NCI-H146 (cell line): ENCODE data around the gene MRPL42.
"Not testable (repeated sequence)": the region's sequence is repeated elsewhere in the genome, so short reads cannot be mapped to it uniquely, and the experiment has no call there.

ENCODE experiments used
- DNase-seq: peaks from one replicate; lab custom pipeline; 2025; lab: John Stamatoyannopoulos, UW

The MRPL42 gene

DNA sequence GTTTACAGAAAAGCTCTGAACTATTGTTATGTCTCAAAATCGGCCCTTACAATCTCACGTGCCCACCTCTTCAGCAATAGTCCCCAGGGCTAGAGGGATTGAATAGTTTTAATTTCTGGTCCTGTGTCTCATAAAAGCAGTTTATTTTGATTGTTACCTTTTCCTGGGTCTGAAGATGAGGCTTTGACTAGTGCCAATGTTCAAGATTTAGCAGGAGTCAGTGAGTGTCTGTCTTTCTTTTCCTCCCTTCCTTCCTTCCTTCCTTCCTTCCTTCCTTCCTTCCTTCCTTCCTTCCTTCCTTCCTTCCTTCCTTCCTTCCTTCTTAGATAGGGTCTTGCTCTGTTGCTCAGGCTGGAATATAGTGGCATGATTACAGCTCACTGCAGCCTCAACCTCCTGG, 80.5 kb downstream of the MRPL42 start:
- no peak for DNase-seq

DNA sequence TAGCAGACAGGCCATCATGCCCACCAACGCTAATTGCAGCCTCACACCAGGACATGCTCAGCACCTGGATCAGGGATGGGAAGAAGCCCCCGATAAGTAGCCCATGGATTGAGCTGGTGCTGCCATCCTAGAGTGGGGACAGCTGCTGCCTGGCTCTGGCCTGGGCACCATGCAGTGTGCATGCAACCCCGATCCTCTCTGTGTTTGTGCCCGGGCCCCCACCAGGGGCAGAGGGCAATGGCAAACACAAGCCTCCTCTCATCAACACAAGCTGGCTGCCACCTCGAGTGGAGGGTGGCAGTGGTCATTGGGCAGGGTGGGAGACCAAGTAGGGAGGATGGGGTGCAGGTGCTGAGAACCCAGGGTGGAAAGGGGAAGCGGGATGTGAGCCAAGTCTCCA, 81.9 kb downstream of the MRPL42 start:
- DNase-seq: no peak

DNA sequence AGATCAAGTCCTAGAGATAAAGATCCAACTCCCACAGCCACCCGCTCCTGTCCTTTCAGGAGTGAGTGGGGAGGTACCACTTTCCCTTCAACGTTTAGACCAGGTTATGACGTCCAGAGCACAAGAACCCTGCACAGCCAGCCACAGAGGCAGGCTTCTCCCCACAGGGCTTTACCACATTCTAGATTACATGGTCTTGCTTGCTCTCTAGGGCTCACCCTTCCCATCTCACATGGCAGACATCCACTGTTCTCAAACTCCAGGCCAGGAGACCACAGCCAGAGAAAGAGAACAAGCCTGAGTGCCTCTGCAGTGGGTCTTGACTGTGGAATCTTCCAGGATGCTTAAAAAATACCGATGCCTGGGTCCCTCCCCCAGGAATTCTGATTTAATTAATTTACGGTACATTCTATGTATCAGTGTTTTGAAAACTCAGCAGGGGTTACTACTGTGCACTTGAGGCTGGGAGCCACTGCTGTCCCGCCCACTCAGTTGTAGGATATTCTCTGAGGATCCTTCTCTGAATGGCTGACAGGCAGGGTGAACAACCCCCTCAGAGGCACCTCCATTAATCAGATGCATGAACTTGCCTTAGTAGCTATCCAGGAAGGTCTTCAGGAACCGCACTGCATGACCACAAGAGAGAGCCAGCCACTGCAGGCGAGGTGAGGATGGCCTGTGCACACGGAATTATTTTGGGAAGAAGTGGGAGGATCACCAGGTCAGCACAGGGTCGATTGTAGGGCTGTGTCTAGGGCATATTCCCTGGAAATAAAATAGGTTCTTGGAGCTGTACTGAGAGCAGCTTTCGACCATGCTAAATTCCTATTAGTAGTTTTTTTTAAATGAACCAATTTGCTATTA, 83.7 kb downstream of the MRPL42 start:
- DNase-seq: no peak

DNA sequence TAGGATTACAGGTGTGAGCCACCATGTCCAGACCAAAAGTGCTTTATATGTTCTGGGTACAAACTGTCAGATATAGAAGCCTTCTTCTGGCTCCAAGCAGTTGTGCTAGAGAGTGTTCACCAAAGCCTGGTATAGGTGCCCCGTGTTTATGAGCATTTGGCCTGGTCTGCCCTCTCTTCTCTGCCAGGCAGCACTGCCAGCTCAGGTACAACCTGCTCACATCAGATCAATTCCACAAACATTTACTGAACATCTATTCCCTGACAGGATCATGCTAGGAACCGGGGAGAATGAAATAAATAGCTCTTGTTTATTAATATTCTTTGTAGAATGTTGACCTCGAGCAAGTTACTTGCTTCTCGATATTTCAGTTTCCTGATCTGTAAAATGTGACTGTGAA, 85.1 kb downstream of the MRPL42 start:
- DNase-seq: no peak

DNA sequence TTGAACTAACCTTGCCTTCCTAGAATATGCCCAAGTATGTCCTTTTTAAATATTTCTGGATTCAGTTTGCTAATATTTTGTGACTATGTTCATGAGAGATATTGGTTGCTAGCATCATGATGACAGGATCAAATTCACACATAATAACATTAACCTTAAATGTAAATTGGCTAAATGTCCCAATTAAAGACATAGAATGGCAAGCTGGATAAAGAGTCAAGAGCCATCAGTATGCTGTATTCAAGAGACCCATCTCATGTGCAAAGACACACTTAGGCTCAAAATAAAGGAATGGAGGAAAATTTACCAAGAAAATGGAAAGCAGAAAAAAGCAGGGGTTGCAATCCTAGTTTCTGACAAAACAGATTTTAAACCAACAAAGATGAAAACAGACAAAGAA, 90.6 kb downstream of the MRPL42 start:
- not testable (repeated sequence) for DNase-seq

DNA sequence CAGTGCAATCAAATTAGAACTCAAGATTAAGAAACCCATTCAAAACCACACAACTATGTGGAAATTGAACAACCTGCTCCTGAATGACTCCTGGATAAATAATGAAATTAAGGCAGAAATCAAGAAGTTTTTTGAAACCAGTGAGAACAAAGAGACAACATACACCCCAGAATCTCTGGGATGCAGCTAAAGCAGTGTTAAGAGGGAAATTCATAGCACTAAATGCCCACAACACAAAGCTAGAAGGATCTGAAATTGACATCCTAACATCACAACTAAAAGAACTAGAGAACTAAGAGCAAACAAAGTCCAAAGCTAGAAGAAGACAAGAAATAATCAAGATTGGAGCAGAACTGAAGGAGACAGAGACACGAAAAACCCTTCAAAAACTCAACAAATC, 91.4 kb downstream of the MRPL42 start:
- DNase-seq: not testable (repeated sequence)

DNA sequence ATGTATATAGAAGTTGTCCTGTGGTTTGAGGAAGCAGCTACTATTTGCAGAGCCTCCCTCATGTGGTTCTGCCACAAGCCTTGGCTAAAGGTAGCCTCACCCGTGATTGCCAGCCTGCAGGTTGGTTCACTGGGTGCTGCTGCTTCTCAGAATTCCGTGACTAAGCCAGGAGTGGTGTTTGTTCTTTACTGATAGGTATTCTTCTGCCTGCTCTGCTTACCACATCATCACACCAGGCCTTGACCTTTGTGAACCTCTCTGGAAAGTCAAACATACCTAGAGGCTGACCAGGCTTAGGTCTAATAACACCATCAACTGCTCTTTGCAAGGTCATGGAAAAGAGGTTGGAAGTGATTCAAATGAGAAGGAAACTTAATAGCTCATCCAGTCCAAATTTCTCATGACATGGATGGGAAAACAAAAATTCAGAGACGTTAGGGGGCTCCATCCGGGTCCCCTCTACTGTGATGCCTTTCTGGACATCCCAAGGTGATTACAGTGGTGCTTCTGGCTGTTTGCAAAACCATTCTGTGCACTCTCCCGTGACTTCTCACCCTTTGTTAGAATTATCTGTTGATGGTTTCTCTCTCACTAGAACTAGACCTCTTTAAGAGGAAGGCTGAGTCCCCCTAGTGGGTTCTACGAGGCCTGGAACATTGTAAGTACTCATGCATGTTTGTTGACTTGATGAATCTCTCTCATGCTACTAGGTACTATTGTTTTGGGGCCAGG, 96.7 kb downstream of the MRPL42 start:
- DNase-seq: peak; percentile 61

DNA sequence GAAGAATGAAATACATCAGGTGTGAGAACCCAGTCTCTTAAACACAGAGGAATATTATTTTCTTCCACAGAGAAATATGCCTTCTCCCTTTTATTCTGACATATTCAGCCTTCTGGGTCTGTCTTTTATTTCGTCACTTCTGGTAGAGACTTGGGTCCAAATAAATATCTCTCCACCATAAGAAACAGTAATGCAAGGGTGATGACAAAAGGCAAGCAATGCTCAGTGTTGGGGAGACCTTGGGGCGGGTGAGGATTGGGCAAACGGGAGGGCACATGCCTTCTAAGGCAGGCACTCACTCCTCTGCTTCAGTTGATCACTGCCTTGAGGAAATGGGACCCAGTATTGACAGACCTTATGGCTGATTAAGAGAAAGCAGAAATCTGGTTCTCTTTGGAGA, 98.4 kb downstream of the MRPL42 start:
- DNase-seq: no peak
